GM12892 (cell line): Measurements from ENCODE around the gene RAMP2.

ENCODE experiments used
- POLR2A ChIP-seq: IDR thresholded peaks from 2 replicates; pipeline ENCODE4 v1.6.1; 2011; ENCODE audit warnings: low read depth, low read length, control low read depth
- POLR2AphosphoS5 ChIP-seq: IDR thresholded peaks from 2 replicates; pipeline ENCODE4 v1.6.1; 2011; ENCODE audit warnings: low read depth, low read length, control low read depth
- TAF1 ChIP-seq: IDR thresholded peaks from 2 replicates; pipeline ENCODE4 v1.6.1; 2011; ENCODE audit warnings: low read depth, mild to moderate bottlenecking, control low read depth, low read length, borderline replicate concordance

DNA sequence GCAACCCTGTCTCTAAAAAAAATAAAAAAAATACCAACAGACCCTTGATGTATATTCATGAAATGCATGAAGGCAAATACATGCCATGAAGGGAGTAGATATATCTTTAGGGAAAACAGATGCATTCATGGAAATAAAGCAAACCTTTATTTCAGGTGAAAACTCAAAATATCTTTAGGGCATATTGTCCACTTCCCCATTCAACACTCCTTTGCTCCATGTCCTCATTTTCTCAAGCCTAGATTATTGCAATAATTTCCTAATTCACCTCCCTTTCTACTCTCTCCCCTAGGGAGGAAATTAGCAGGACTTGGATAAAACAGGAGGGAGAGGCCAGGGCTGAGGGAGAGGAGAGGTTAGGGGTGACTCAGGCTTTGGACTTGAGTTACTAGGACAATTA, 6.5 kb downstream of the RAMP2 start:
- TF ChIP-seq POLR2AphosphoS5 (no peak), POLR2A (no peak), TAF1 (no peak)
